ENCODE data around the gene OR51G1.
"Not testable (repeated sequence)": the region's sequence is repeated elsewhere in the genome, so short reads cannot be mapped to it uniquely, and the experiment has no call there.

Gene OR51G1

GRCh38 chr11:4924239-4924638 lies at the start of gene OR51G1:
Gene OR51G1 (minus strand): TSS chr11:4924339. CDS start chr11:4924339, 0 bp downstream.
- DNase-seq (ENCODE audit: low read depth in 2 of 2) = no peak

DNA sequence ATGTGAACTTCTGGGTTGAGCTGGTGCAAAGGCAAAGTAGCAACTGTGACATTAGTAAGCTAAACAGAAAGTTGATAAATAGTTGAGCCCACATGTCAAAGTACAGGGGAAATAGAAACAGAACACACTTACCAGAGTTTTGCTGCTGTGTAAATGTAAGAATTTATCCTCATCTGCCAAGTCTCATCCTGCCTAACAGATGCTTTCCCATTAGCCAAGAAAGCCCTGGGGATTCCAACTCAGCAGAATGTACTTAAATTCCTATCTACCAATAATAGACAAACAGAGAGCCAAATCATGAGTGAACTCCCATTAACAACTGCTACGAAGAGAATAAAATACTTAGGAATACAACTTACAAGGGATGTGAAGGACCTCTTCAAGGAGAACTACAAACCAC lies 38.7 kb upstream of the OR51G1 start:
- DNase-seq (ENCODE audit: low read depth in 2 of 2) = no peak

DNA sequence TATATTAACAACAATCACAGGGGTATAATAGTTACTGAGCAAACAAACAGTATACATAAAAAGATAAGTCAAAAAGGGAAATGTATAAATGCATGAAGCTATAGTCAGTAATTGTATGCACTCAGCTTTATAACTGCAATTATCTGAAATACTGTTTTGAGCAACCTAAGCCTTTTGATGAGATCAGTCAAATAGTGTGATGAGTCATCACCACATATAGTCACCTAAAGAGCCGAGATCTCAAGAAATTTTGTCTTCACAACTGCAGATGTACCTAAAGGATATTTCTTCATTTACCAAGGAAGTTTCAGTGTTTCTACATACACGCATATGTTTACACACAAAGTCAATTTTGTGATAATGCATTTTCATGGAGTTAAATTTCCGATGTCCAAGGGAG lies 36.7 kb upstream of the OR51G1 start:
- DNase-seq (ENCODE audit: low read depth in 2 of 2) = no peak

- no peak for DNase-seq (ENCODE audit: low read depth in 2 of 2)
Measured at GRCh38 chr11:4957396-4957795, 33.3 kb upstream of the OR51G1 start.

DNA sequence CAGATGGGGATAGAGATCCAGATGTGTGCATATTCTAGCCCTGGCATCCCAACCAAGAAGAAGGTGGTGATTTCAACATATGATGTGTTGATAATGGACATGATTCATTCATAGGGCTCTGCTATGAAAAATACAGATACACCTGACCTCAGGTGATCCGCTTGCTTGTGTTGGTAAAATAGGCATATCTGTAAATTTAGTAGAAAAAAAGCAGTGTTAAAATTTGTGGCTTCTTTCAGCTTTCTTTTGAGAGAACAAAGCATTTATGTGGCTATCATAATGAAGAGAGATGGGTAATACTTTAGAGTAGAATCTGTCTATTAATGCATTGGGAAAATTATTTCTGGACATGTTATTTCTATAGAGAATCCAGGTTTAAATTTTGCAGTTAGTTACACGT lies 31.5 kb upstream of the OR51G1 start, which contains the start of gene OR51A2:
Gene OR51A2 (minus strand): TSS at position 101 of the 400 bp plus-strand sequence. CDS start 0 bp downstream, at position 101.
- DNase-seq (ENCODE audit: low read depth in 2 of 2) = not testable (repeated sequence)

GRCh38 chr11:4947505-4947904 lies 23.4 kb upstream of the OR51G1 start, which contains the start of gene OR51A4:
Gene OR51A4 (minus strand): TSS chr11:4947605. CDS start chr11:4947100, 505 bp downstream.
- DNase-seq (ENCODE audit: low read depth in 2 of 2) = no peak

DNA sequence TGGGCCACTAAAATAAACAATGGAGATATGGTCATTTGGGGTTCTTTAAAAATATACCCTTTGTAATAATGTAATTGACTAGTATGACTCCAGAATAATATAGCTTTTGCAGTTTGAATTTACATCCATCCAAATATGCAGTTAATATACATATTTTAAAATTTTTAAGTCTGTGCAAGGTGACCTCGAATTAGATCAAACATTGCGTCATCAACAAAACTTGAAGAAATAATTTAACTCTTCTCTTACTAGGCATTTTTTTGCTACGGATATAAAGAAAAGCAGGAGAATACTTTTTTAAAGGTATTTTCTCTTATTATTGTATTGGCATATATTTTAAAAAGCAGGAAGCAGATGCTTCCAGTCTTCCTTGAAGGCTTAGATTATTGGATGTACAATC lies 12.6 kb upstream of the OR51G1 start:
- DNase-seq (ENCODE audit: low read depth in 2 of 2) = no peak

DNA sequence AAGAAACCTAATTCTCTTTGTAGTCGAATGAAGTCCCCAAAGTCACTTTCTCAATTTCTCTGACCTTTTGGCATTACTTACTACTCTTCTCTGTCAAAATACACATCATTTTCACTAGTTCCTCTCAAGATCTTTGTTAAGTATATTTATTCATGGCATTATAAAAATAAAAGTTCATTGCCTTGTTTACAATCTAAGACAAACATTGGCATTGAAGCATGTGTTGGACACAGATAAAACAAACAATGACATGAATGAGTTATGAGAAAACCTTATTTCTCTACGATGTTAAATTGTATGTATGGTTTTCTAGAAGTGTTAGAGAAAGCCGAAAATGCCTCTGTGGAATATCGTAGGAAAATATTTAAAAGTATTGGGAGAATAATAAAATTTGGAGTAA lies 8.6 kb upstream of the OR51G1 start:
- DNase-seq (ENCODE audit: low read depth in 2 of 2) = no peak

DNA sequence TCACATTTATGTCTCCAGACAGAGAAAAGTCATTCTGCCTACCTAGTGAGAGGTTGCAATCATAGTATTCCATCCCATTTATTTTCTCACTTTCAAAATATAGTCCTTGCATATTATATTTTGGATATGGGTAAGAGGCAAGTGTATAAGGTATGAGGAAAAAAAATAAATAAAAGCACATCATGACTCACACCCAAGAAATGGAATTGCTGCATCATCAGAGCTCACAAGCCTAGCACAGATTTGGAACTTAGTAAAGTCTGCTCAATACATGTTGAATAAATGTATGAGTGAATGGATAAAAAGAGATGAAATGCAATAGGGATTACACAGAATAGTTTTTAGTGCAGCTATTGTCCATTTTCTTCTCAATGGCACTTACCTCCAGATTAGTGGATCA lies 2.5 kb upstream of the OR51G1 start:
- no peak for DNase-seq (ENCODE audit: low read depth in 2 of 2)

DNA sequence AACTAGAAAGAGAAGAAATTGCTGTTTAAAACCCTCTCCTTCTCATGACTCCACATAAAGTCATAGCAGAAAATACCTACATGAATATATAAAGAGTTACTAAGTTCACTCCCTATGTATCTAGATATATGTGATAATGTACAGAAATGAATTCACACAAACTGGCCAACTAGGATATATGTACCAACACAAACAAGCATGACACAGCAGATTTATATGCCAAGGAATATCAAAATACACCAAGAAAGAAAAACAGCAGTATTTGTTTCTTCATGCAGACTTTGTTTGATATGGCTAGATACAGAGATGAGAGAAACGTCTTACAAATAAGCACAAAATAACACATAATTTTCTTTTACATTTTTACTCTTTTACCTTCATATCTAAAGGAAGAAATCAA lies 1.8 kb downstream of the OR51G1 start:
- no peak for DNase-seq (ENCODE audit: low read depth in 2 of 2)

GRCh38 chr11:4921796-4922195 lies 2.3 kb downstream of the OR51G1 start:
- DNase-seq (ENCODE audit: low read depth in 2 of 2) = no peak

DNA sequence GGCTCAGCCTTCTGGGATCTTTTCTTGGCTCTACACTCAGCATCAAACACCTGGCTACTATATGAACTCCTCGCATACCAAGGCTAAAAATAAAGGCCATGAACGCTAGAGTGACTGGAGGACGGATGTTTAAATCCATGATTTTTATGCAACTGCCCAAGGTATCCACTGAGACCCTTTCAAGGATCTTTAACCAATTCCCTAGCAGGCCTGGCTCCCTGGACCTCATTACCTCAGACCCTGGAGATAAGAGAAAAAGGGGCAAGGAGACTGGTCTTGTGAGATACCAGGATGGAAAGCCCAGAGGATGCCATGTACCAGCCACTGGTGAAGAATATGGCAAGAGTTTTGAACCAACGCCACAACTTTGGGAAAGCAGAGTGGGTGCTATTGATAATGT lies 4.9 kb downstream of the OR51G1 start, which contains the start of gene OR51G2:
Gene OR51G2 (minus strand): TSS at position 101 of the 400 bp plus-strand sequence. CDS start 3,687 bp downstream, outside the sequence.
- no peak for DNase-seq (ENCODE audit: low read depth in 2 of 2)

DNA sequence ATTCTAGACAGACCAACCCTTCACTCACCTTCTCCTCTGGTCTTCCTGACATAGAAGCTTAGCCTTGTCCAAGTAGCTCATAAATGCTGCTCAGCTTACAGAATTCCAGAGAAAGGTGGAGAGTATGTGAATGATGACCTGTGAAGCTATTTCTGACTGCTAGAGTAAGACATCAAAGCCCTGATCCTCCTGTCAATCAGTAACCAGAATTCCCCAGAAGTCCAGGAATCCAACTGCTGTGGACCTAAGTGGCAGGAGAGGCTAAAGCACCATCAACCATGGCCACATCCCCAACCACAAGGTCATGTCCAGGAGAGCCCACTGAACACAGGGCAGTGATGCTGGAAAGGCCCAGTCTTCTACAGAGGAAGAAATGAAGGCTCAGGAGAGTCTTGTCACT lies 7.6 kb downstream of the OR51G1 start:
- DNase-seq (ENCODE audit: low read depth in 2 of 2) = no peak

GRCh38 chr11:4903484-4903883 lies 20.7 kb downstream of the OR51G1 start, which contains the start of gene OR51A7:
Gene OR51A7 (plus strand): TSS chr11:4903783. CDS start chr11:4907370, 3,587 bp downstream.
- DNase-seq (ENCODE audit: low read depth in 2 of 2) = no peak

DNA sequence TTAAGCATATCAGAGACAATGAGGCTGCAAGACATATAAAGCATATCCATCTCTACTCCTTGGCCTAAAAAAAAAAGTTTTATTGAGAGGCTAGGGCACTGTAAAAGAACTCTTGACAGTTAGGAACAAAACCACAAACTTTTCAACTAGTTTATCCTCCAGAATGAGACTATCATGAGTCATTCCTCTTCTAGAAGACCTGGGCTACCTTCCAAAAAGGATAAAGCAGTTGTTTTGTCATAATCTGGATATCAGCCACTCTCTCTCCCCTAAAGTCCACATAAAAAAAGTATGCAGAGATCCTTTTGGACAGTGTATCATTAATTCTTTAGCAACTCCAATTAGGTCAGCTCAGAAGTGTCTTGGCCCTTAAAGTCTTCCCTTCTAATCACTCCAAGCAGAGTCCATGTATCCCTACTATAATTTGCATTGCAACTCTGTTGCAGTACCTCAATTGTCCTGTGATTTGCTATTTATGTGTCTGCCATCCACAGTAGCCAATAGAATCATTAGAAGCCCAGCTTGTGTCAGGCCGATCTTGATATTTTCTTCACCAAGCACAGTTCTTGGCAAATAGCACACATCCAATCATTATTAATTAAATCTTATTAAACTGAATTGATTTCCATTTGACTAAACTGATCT lies 32.0 kb downstream of the OR51G1 start:
- no peak for DNase-seq (ENCODE audit: low read depth in 2 of 2)

DNA sequence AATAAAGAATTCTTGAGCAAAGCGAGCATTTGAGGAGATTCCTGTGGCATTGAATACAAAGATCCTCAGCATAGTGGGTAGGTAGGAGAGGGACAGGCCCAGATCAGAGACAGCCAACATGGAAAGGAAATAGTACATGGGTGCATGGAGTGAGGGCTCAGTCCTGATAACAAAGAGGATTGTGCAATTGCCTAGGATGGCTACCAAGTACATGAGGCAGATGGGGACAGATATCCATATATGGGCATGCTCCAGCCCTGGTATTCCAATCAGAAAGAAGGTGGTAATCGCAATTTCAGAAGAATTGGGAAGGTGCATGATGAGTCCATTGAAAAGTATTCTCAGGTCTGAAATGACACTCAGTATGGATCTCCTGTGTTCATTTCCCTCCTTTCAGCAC lies 33.9 kb downstream of the OR51G1 start:
- no peak for DNase-seq (ENCODE audit: low read depth in 2 of 2)

GRCh38 chr11:4887591-4887990 lies 36.5 kb downstream of the OR51G1 start:
- no peak for DNase-seq (ENCODE audit: low read depth in 2 of 2)

DNA sequence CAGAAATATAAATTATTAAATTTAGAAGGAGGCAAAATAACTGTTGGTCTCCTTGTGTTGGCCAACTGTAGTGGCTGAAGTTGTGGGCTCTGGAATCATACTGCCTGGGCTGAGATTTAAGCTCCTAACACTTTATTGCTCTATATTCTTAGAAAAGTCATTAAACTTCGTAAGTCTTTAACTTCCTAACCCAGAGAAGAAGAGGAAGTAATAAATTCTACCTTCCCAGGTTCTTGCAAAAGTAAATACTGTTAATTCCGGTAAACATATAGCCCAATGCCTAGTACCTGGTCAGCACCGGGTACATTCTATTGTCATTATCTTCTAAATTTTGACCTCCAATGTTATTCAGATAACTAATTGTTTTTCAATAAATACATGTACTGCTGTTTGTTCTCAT lies 38.0 kb downstream of the OR51G1 start:
- DNase-seq (ENCODE audit: low read depth in 2 of 2) = no peak

DNA sequence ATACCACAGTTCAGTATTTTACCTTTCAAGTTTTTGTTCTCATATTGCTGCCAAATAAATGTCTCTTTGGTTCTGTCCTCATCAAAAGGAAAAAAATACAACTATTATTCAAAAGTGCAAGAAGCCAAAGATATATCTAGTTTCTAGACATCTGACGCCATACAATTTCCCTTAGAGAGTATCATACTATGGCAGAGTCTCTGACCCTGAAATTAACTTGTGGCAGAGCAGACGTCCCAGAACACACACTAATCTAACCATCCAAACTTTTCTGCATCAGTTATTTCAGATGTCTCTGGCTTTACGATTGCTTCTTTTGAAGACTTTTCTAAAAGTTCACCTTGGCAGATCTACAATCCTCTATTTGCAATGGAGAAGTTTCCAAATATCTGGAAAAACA lies 39.8 kb downstream of the OR51G1 start:
- DNase-seq (ENCODE audit: low read depth in 2 of 2) = no peak

DNA sequence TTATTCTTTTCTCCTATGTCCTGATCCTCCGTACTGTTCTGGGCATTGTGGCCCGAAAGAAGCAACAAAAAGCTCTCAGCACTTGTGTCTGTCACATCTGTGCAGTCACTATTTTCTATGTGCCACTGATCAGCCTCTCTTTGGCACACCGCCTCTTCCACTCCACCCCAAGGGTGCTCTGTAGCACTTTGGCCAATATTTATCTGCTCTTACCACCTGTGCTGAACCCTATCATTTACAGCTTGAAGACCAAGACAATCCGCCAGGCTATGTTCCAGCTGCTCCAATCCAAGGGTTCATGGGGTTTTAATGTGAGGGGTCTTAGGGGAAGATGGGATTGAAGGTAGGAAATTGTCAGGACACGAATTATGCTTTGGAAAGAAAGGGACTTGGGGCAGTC lies 41.6 kb downstream of the OR51G1 start:
- DNase-seq (ENCODE audit: low read depth in 2 of 2) = no peak

- no peak for DNase-seq (ENCODE audit: low read depth in 2 of 2)
Measured at GRCh38 chr11:4881860-4882500, 42.2 kb downstream of the OR51G1 start, which contains the start of gene OR51T1. Gene OR51T1 (plus strand): TSS chr11:4881900. CDS start chr11:4881900, 0 bp downstream.

DNA sequence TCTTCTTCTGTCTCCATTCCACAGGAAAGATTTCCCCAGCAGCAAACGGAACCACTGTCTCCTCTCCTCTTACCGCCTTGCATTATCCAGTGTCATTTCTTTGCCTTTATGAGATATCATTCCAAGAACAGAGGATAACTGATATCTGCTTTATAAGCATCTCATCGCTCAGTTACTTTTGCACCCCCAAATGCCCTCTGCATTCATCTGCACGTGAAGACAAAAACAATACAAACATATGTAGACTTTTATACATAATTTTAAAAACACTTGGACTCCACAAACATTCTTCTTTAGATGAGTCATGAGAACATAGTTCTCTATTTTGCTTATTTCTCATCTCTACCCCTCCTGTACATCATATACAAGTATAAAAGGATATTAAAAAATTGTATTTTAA lies 43.0 kb downstream of the OR51G1 start:
- DNase-seq (ENCODE audit: low read depth in 2 of 2) = no peak

Measured in stimulated activated CD4-positive, alpha-beta T cell treated with anti-CD3 and anti-CD28 coated beads, Interleukin-1b, Interleukin-23, amount 100 ng/mL, for 4 hours (primary cell).